Smooth muscle cell (in vitro differentiated cells): ENCODE measurements around the gene PRKAR2B. TPM values are rescaled to one million over a fixed set of nuclear protein-coding genes. Genes with fewer than 3 reads are reported as not detected.

ENCODE experiments used
- DNase-seq: peaks from one replicate; lab custom pipeline; 2025; ENCODE audit not compliant: unreplicated experiment; lab: John Stamatoyannopoulos, UW
- H2AFZ ChIP-seq: fragments of 200-600 bp; sonication (generic); 2 replicates; pipeline ENCODE4 v1.6.0; 2016; ENCODE audit warnings: antibody characterized with exemption, low read depth, mild to moderate bottlenecking
- H3F3A ChIP-seq: fragments of 200-600 bp; sonication (generic); 2 replicates; pipeline ENCODE4 v1.6.0; 2017; ENCODE audit warnings: antibody characterized with exemption, low read depth
- H3K27ac ChIP-seq: fragments of 200-600 bp; sonication (generic); 2 replicates; pipeline ENCODE4 v1.5.1; 2016; ENCODE audit warnings: low read depth, mild to moderate bottlenecking
- H3K27me3 ChIP-seq: fragments of 200-600 bp; sonication (generic); 2 replicates; pipeline ENCODE4 v1.6.1; 2016; ENCODE audit warnings: low read depth, mild to moderate bottlenecking
- H3K36me3 ChIP-seq: fragments of 200-600 bp; sonication (generic); 2 replicates; pipeline ENCODE4 v1.5.1; 2016; ENCODE audit warnings: low read depth
- H3K4me1 ChIP-seq: fragments of 200-600 bp; sonication (generic); 2 replicates; pipeline ENCODE4 v1.5.1; 2016; ENCODE audit warnings: low read depth
- H3K4me2 ChIP-seq: fragments of 200-600 bp; sonication (generic); 2 replicates; pipeline ENCODE4 v1.6.0; 2016; ENCODE audit warnings: mild to moderate bottlenecking
- H3K4me3 ChIP-seq: fragments of 200-600 bp; sonication (generic); 2 replicates; pipeline ENCODE4 v1.5.1; 2016; ENCODE audit warnings: mild to moderate bottlenecking
- H3K79me2 ChIP-seq: fragments of 200-600 bp; sonication (generic); 2 replicates; pipeline ENCODE4 v1.6.0; 2016; ENCODE audit warnings: low read depth, mild to moderate bottlenecking
- H3K9ac ChIP-seq: fragments of 200-600 bp; sonication (generic); 2 replicates; pipeline ENCODE4 v1.6.0; 2016; ENCODE audit warnings: low read depth
- H3K9me3 ChIP-seq: fragments of 200-600 bp; sonication (generic); replicated peaks from 2 replicates; pipeline ENCODE4 v1.5.1; 2016; ENCODE audit warnings: low read depth
- H4K20me1 ChIP-seq: fragments of 200-600 bp; sonication (generic); 2 replicates; pipeline ENCODE4 v1.6.0; 2016; ENCODE audit warnings: low read depth
- CTCF ChIP-seq: fragments of 200-600 bp; sonication (generic); IDR thresholded peaks from 2 replicates; pipeline ENCODE4 v1.5.1; 2017; ENCODE audit warnings: borderline replicate concordance, mild to moderate bottlenecking, antibody characterized with exemption; ENCODE audit not compliant: insufficient read depth, poor library complexity, severe bottlenecking
- WGBS: methylation state at CpG from one replicate; pipeline ENCODE4 v1.1.7; 2016; ENCODE audit warnings: low lambda C conversion rate; 5-methylcytosine and 5-hydroxymethylcytosine counted together
- polyA plus RNA-seq: library from polyadenylated mRNA; unstranded; fragments of >200 nt; fragmentation: Nextera tagmentation; extraction: Ambion mirVana; gene quantifications from 2 replicates; pipeline ENCODE4 v1.2.1, GENCODE V29; 2016
- total RNA-seq: library from RNA; depleted of rRNA; stranded (reverse); fragments of >200 nt; gene quantifications from 2 replicates; pipeline ENCODE4 v1.2.3, GENCODE V29; 2014

Gene PRKAR2B
- total and polyA plus RNA-seq, 2 experiments from 2014 or later: 3.4 to 3.5 TPM

DNA sequence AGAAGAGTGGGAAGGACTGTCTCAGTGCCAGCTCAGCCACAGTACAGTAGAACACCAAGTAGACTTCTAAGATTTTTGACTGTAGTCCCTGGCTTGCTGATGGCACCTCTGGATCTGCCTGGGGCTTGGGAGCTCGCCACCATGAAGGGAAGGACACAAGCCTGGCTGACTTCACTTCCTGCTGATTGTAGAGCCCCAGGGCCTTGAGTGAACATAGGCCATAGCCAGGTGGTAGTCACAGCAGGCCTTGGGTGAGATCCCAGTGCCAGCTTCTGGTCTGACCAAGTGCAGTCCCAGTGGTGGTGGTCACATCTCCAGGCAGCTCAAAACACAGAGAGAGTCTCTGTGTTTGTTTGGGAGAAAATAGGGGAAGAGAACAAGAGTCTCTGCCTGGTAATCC lies 66.7 kb downstream of the PRKAR2B start:
- no peaks in the 10 kb centered on the region for H3F3A ChIP-seq
- 85% methylated on average over 1 of the region's 1 CpG for WGBS
- H3K27me3 ChIP-seq: no peaks in the 10 kb centered on the region
- no peak for DNase-seq
- H3K27ac ChIP-seq: no peak overlapping the region
- no peaks in the 10 kb centered on the region for H3K4me1 ChIP-seq
- H3K4me2 ChIP-seq: no peak overlapping the region
- H3K9me3 ChIP-seq: no peaks in the 10 kb centered on the region
- H2AFZ ChIP-seq: no peak overlapping the region
- no peak for TF ChIP-seq CTCF
- H3K79me2 ChIP-seq: no peaks in the 10 kb centered on the region
- H3K36me3 ChIP-seq: no peaks in the 10 kb centered on the region
- no peaks in the 10 kb centered on the region for H4K20me1 ChIP-seq
- no peak overlapping the region for H3K4me3 ChIP-seq
- no peak overlapping the region for H3K9ac ChIP-seq

- TF ChIP-seq CTCF: no peak
- Histone ChIP-seq H3K4me3 (no peak overlapping the region), H3K27ac (no peak overlapping the region), H3F3A (no peaks in the 10 kb centered on the region), H3K4me1 (no peaks in the 10 kb centered on the region), H3K9me3 (no peaks in the 10 kb centered on the region), H3K9ac (no peak overlapping the region), H3K79me2 (no peaks in the 10 kb centered on the region), H3K4me2 (no peak overlapping the region), H3K27me3 (no peaks in the 10 kb centered on the region), H3K36me3 (no peaks in the 10 kb centered on the region), H2AFZ (no peak overlapping the region), H4K20me1 (no peaks in the 10 kb centered on the region)
- DNase-seq: no peak
- 96% methylated on average over 5 of the region's 5 CpGs for WGBS
Observed at GRCh38 chr7:107113866-107114265, 69.4 kb downstream of the PRKAR2B start.

GRCh38 chr7:107115114-107115513 lies 70.6 kb downstream of the PRKAR2B start:
- no peaks in the 10 kb centered on the region for H3K4me1 ChIP-seq
- H3K4me2 ChIP-seq: no peak overlapping the region
- H3K79me2 ChIP-seq: no peaks in the 10 kb centered on the region
- no peak overlapping the region for H2AFZ ChIP-seq
- 92% methylated on average over 3 of the region's 3 CpGs for WGBS
- DNase-seq: no peak
- TF ChIP-seq CTCF: no peak
- no peak overlapping the region for H3K9ac ChIP-seq
- H3K27ac ChIP-seq: no peak overlapping the region
- H3F3A ChIP-seq: no peaks in the 10 kb centered on the region
- no peaks in the 10 kb centered on the region for H3K9me3 ChIP-seq
- H3K27me3 ChIP-seq: no peaks in the 10 kb centered on the region
- no peak overlapping the region for H3K4me3 ChIP-seq
- no peaks in the 10 kb centered on the region for H3K36me3 ChIP-seq
- H4K20me1 ChIP-seq: no peaks in the 10 kb centered on the region

DNA sequence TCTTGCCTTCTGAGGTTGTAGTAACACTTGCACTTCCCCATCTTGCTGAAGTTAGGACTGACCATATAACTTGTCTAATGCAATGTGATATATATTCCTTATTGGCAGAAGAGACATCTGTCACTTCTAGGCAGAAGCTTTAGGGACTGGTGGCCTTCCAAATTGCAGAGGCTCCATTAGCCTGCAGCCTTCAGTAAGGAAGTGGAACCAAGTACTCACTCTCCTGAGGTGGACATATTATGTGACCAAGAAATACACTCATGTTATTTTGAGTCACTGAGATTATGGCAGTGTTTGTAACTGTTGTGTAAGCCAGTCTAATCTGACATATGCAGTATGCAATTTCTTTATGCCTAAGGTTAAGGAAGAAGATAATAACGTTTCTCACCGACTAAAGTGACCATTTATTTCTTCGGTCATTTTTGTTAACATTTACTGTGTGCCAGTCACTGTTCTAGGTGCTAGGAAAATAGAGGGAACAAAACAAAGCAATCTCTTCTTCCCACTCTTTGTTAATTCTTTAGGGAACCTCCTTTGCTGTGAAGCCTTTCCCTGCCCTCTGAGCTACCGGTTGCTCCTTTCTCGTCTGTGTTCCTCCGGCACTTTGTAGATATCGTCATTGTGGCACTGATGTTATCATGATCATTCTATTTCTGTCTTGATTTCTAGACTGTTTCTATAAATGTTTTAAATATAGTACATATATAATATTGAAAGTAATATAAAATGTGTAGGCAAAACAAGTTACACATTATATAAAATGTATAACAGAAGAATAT lies 71.4 kb downstream of the PRKAR2B start:
- Histone ChIP-seq H3K4me1 (no peaks in the 10 kb centered on the region), H3K9ac (no peak overlapping the region), H3K36me3 (no peaks in the 10 kb centered on the region), H2AFZ (no peak overlapping the region), H3K9me3 (no peaks in the 10 kb centered on the region), H3K27me3 (no peaks in the 10 kb centered on the region), H3K27ac (no peak overlapping the region), H3K4me2 (no peak overlapping the region), H3F3A (no peaks in the 10 kb centered on the region), H3K79me2 (no peaks in the 10 kb centered on the region), H4K20me1 (no peaks in the 10 kb centered on the region), H3K4me3 (no peak overlapping the region)
- no peak for DNase-seq
- no peak for TF ChIP-seq CTCF
- WGBS: 90% methylated on average over 7 of the region's 7 CpGs
